Upper lobe of right lung (tissue), 1 donor: ENCODE results near the gene GJB4. TPM values are rescaled to one million over a fixed set of nuclear protein-coding genes. Genes with fewer than 3 reads are reported as not detected.
"Not testable (repeated sequence)": the region's sequence is repeated elsewhere in the genome, so short reads cannot be mapped to it uniquely, and the experiment has no call there.

ENCODE experiments used
- ATAC-seq: fragments of 200-7000 bp; cut with Tn5 transposase; one replicate; pipeline ENCODE4 v1.9.1; 2020; ENCODE audit warnings: mild to moderate bottlenecking, moderate library complexity
- DNase-seq: peaks from one replicate; pipeline ENCODE4 v3.0.0-alpha.2; 2020
- H3K27ac ChIP-seq: fragments of 200-600 bp; one replicate; pipeline ENCODE4 v1.8.0; 2022
- H3K27me3 ChIP-seq: fragments of 200-600 bp; one replicate; pipeline ENCODE4 v1.8.0; 2022; ENCODE audit warnings: mild to moderate bottlenecking
- H3K36me3 ChIP-seq: fragments of 200-600 bp; one replicate; pipeline ENCODE4 v1.8.0; 2022
- H3K4me1 ChIP-seq: fragments of 200-600 bp; one replicate; pipeline ENCODE4 v1.8.0; 2022
- H3K4me3 ChIP-seq: fragments of 200-600 bp; one replicate; pipeline ENCODE4 v1.8.0; 2022; ENCODE audit warnings: mild to moderate bottlenecking
- H3K9me3 ChIP-seq: fragments of 200-600 bp; one replicate; pipeline ENCODE4 v1.8.0; 2022
- CTCF ChIP-seq: fragments of 200-600 bp; IDR thresholded peaks from one replicate; pipeline ENCODE4 v1.8.0; 2022; ENCODE audit warnings: antibody characterized with exemption
- intact Hi-C: fragments of 100-400 bp; cut with DNase I; formaldehyde crosslinking; loops from one replicate; pipeline ENCODE4 v1.11.0; 2022
- total RNA-seq: library from RNA; stranded (reverse); fragmentation: NEBNext Ultra II Directional; extraction: Animal tissue kit (Norgen Biotek cat#: 25700); gene quantifications from one replicate; pipeline ENCODE4 v1.2.1, GENCODE V29; 2021
- donor health status: DM: no; HTN: yes; CAD: no; lungs with severe emphysema.

The GJB4 gene
- total RNA-seq, 1 donor from 2014 or later, result not detected

DNA sequence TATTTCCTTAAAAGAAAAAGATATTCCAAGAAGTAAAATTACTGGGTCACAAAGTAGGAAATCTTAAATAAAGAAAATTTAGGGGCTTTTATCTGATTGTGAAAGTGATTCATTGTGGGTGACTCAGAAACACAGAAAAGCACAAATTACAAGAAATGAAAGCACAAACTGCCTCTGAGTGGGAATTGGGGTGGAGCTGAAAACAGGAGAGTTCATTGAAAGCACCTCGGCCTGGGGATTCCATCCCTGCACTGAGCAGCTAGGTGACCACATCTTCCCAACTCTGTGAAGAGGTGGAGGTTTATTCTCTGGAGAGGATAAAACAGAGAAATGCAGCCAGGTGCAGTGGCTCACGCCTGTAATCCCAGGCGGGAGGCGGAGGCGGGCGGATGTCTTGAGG lies 40.7 kb downstream of the GJB4 start:
- no peak for TF ChIP-seq CTCF

GRCh38 chr1:34803770-34804169 lies 44.2 kb downstream of the GJB4 start:
- Histone ChIP-seq H3K36me3 (no peaks in the 10 kb centered on the region), H3K27me3 (no peaks in the 10 kb centered on the region), H3K4me3 (no peak overlapping the region), H3K4me1 (no peaks in the 10 kb centered on the region), H3K27ac (no peak overlapping the region), H3K9me3 (no peaks in the 10 kb centered on the region)
- intact Hi-C loops, result no loop called here
- DNase-seq (no peak), ATAC-seq (no peak)
- TF ChIP-seq CTCF, result no peak

More for the DNA sequence above, 40.7 kb downstream of the GJB4 start:
- Histone ChIP-seq H3K4me1 (no peaks in the 10 kb centered on the region), H3K27me3 (no peaks in the 10 kb centered on the region), H3K27ac (no peak overlapping the region), H3K36me3 (no peaks in the 10 kb centered on the region), H3K9me3 (no peaks in the 10 kb centered on the region), H3K4me3 (no peak overlapping the region)
- intact Hi-C loops, result no loop called here
- DNase-seq, result no peak
- no peak for ATAC-seq

DNA sequence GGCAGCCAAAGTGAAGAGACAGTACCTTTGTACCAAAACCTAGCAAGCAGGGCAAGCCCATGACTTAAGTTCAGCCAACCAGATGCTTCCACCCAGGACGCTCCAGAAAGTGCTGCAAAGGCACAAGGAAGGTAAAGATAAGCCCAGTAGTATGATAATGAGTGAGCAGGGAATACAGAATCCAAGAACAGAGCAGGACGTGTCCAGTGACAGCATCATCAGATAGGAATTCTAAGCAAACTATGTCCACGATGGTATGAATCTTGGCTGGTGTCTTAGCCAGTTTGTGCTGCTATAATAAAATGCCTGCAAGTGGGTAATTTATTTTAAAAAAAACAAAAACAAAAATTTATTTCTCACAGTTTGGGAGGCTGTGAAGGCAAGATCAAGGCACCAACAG lies 46.9 kb downstream of the GJB4 start:
- Histone ChIP-seq H3K4me1 (no peaks in the 10 kb centered on the region), H3K4me3 (no peak overlapping the region), H3K27ac (no peak overlapping the region), H3K36me3 (no peaks in the 10 kb centered on the region), H3K27me3 (no peaks in the 10 kb centered on the region), H3K9me3 (no peaks in the 10 kb centered on the region)
- TF ChIP-seq CTCF, result no peak
- intact Hi-C loops, result no loop called here
- no peak for ATAC-seq
- no peak for DNase-seq

DNA sequence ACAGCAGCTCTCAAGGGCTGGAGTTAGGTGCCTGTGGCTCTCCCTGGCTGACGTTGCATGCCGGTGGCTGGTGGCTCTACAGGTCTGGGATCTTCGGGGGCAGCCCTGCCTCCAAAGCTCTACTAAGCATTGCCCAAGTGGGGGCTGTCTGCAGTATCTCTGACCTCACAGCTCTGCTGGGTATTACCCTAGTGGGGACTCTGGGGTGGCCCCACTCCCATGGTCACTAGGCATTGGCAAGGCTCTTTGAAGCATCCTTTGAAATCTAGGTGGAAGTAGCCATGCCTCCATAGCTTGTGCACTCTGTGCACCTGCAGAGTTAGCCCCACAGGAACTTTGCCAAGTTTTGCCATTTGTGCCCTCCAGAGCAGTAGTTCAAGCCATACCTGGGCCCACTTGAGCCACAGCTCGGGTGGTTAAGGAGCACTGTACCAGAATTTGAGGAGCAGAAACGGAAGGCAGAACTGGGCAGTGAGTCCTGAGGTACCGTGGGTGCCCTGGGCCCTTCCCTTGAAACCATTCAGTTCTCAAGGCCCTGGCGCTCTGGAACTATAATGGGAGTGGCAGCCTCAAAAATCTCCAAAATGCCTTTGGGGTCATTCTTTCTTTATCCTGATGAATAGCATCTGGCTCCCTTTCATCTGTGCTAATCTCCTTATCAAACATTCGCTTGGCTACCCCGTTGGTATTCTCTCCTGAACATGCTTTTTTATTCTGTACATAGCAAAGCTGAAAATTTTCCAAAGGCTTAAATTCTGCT lies 48.7 kb downstream of the GJB4 start:
- no peaks in the 10 kb centered on the region for H3K9me3 ChIP-seq
- H3K4me3 ChIP-seq, result no peak overlapping the region
- no peak for TF ChIP-seq CTCF
- H3K27ac ChIP-seq, result no peak overlapping the region
- intact Hi-C loops, result no loop called here
- H3K4me1 ChIP-seq, result no peaks in the 10 kb centered on the region
- ATAC-seq (no peak), DNase-seq (no peak)
- no peaks in the 10 kb centered on the region for H3K36me3 ChIP-seq
- no peaks in the 10 kb centered on the region for H3K27me3 ChIP-seq

DNA sequence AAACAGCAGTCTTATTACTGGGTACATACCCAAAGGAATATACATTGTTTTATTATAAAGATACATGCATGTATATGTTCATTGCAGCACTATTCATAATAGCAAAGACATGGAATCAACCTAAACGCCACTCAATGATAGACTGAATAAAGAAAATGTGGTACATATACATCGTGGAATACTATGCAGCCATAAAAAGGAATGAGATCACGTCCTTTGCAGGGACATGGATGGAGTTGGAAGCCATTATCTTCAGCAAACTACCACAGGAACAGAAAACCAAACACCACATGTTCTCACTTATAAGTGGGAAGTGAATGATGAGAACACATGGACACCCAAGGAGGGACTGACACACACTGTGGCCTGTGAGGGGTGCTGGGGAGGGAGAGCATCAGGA lies 51.2 kb downstream of the GJB4 start:
- H3K36me3 ChIP-seq, H3K4me3 ChIP-seq, ATAC-seq, intact Hi-C loops, DNase-seq, H3K27me3 ChIP-seq, H3K9me3 ChIP-seq, H3K27ac ChIP-seq, H3K4me1 ChIP-seq: not testable (repeated sequence)

Other genes with a start within 250 kb of the GJB4 start
- not detected for gene GJB5, start 4.7 kb upstream of the GJB4 start, total RNA-seq
- gene GJB3, start 21.5 kb downstream of the GJB4 start, total RNA-seq, result 0.81 TPM
- gene GJA4, start 33.3 kb downstream of the GJB4 start, total RNA-seq, result 20.0 TPM
- 38.6 TPM for gene SMIM12, start 100.0 kb downstream of the GJB4 start, total RNA-seq
- 0.35 TPM for gene DLGAP3, start 169.9 kb downstream of the GJB4 start, total RNA-seq
- gene TMEM35B, start 225.6 kb downstream of the GJB4 start, total RNA-seq, result 50.9 TPM